ENCODE data around the gene TEX51.

TEX51 gene

DNA sequence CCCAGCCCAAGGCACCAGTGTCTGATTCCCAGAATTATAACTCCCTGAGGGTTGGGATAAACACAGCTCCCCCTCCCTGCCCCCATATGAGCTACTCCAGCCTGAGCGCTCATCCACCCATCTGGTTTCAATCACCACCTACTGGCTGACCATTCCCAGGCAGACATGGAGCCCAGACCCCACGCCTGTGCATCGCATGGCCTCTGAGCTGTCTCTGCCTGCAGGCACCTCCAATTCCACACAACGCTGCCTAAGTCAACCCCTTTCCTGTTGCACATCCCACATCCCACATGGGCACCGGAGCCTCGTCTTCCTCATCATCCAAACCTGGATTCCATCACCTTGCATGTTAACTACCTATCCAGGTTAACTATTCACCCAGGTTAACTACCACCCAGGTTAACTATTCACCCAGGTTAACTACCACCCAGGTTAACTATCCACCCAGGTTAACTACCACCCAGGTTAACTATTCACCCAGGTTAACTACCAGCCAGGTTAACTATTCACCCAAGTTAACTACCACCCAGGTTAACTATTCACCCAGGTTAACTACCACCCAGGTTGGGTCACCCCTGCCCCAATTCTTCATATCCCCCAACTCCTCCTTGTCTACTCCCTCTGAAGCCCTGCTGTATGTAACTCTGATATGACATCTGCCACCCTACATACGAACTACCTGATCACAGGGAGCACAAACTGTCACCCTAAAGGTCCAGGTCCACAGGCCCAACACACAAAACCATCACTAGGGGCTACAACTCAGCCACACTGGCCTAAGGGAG, 47.8 kb downstream of the TEX51 start:
- FAIRE-seq (peak; percentile 67), DNase-seq (ENCODE audit: insufficient read length, low spot score) (no peak)

DNA sequence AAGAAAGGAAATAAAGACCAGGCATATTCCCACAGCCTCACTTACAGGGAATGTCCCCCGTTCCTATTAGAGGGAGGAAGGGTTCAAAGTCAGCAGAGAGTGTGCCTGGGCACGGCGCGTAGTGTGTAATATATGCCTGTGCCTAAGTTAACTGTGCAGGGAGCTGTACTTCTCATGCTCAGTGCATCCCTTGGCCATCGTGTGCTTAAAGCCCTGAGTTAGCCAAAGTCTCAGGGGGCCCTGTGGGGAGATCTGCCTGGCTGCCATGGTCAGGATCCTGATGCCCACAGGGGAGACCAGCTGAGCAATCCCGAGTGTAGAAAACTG, 48.4 kb downstream of the TEX51 start:
- FAIRE-seq: no peak
- no peak for DNase-seq (ENCODE audit: insufficient read length, low spot score)

DNA sequence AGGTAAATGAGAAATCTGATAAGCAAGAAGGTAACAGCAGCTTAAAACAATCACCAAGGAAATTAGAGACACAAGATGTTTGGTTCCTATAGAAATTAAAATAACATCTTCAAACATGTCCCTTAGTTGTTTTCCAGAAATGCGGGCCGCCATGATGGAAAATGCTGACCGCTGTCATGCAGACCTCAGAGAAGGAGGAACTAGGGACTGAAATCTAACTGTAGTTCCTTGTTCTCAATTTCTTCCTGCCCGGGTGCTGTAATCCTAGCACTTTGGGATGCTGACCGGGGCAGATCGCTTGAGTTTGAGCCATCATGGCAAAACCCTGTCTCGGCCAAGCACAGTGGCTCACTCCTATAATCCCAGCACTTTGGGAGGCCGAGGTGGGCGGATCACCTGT, 51.1 kb downstream of the TEX51 start:
- DNase-seq (ENCODE audit: insufficient read length, low spot score) (no peak), FAIRE-seq (no peak)

DNA sequence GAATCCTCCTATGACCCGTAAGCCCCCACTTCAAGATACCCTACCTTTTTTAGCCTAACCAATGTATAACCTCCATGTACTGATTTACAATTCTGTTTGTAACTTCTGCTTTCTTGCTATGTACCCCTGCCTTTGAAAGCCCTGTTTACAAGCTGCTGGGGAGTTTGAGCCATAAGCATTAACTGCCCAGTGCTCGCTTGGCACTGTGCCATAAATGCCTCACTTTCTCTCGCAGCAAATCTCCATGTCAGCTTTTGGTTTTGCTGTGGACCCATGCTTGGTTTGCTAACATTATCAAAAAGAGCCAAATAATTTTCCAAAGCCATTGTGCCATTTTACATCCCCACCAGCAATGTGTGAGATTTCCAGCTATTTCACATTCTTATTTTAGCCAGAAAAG, 51.8 kb downstream of the TEX51 start:
- FAIRE-seq: no peak
- DNase-seq (ENCODE audit: insufficient read length, low spot score): no peak

All from HTR-8/SVneo (cell line).